IPS-20b (cell line): ENCODE data around the gene VDAC2.

Source experiments
- H3K27ac ChIP-seq: one replicate; pipeline ENCODE4 v1.5.1; 2013; ENCODE audit warnings: low read length
- H3K27me3 ChIP-seq: 2 replicates; pipeline ENCODE4 v1.6.1; 2013; ENCODE audit warnings: mild to moderate bottlenecking, low read length, inconsistent platforms; ENCODE audit not compliant: insufficient read depth
- H3K36me3 ChIP-seq: 2 replicates; pipeline ENCODE4 v1.6.1; 2013; ENCODE audit warnings: low read depth, mild to moderate bottlenecking, inconsistent platforms, low read length, moderate library complexity; ENCODE audit not compliant: insufficient read depth
- H3K4me1 ChIP-seq: 2 replicates; pipeline ENCODE4 v1.6.1; 2013; ENCODE audit warnings: mild to moderate bottlenecking, control low read depth, inconsistent platforms, low read length, moderate library complexity; ENCODE audit not compliant: insufficient read depth
- H3K4me3 ChIP-seq: 2 replicates; pipeline ENCODE4 v1.5.1; 2013; ENCODE audit warnings: mild to moderate bottlenecking, low read length, inconsistent platforms
- H3K9ac ChIP-seq: 2 replicates; pipeline ENCODE4 v1.6.1; 2013; ENCODE audit warnings: low read depth, mild to moderate bottlenecking, inconsistent platforms, low read length, moderate library complexity
- H3K9me3 ChIP-seq: 2 replicates; pipeline ENCODE4 v1.6.1; 2013; ENCODE audit warnings: mild to moderate bottlenecking, low read depth, low read length, inconsistent platforms; ENCODE audit not compliant: insufficient read depth

Gene VDAC2

GRCh38 chr10:75210282-75211006, at the start of gene VDAC2:
Gene VDAC2, plus strand, starts transcription at chr10:75210796. Its CDS starts 363 bp downstream, at chr10:75211159.
- H3K9ac ChIP-seq, result peak within 1 kb of the TSS; percentile 95
- H3K27me3 ChIP-seq, result no peaks in the 10 kb centered on the region
- H3K4me3 ChIP-seq, result peak within 1 kb of the TSS; percentile 95
- no peaks in the 10 kb centered on the region for H3K9me3 ChIP-seq
- peak within 1 kb of the TSS; percentile 90 for H3K27ac ChIP-seq
- peaks cover 8% of the 10 kb centered on the region for H3K4me1 ChIP-seq
- peaks cover 36% of the 10 kb centered on the region for H3K36me3 ChIP-seq

- Histone ChIP-seq H3K27me3 (no peaks in the 10 kb centered on the region), H3K27ac (no peak overlapping the region), H3K4me1 (no peaks in the 10 kb centered on the region), H3K4me3 (no peak overlapping the region), H3K9me3 (no peaks in the 10 kb centered on the region), H3K9ac (no peak overlapping the region), H3K36me3 (peaks cover 6% of the 10 kb centered on the region; the same call in 1 of the 2 replicates)
These were observed 44.6 kb upstream of the VDAC2 start for GRCh38 chr10:75165684-75166622.

GRCh38 chr10:75166623-75166972, 44.0 kb upstream of the VDAC2 start:
- peaks cover 6% of the 10 kb centered on the region; the same call in 1 of the 2 replicates for H3K36me3 ChIP-seq
- no peaks in the 10 kb centered on the region for H3K4me1 ChIP-seq
- H3K9me3 ChIP-seq, result no peaks in the 10 kb centered on the region
- no peaks in the 10 kb centered on the region for H3K27me3 ChIP-seq
- H3K9ac ChIP-seq, result no peak overlapping the region
- no peak overlapping the region for H3K27ac ChIP-seq
- no peak overlapping the region for H3K4me3 ChIP-seq

GRCh38 chr10:75168275-75168674, 42.3 kb upstream of the VDAC2 start:
- Histone ChIP-seq H3K27me3 (no peaks in the 10 kb centered on the region), H3K9ac (no peak overlapping the region), H3K27ac (no peak overlapping the region), H3K4me3 (no peak overlapping the region), H3K9me3 (no peaks in the 10 kb centered on the region), H3K4me1 (no peaks in the 10 kb centered on the region), H3K36me3 (peaks cover 6% of the 10 kb centered on the region; the same call in 1 of the 2 replicates)

- Histone ChIP-seq H3K9ac (no peak overlapping the region), H3K9me3 (no peaks in the 10 kb centered on the region), H3K36me3 (peaks cover 6% of the 10 kb centered on the region; the same call in 1 of the 2 replicates), H3K4me3 (no peak overlapping the region), H3K27me3 (no peaks in the 10 kb centered on the region), H3K4me1 (no peaks in the 10 kb centered on the region), H3K27ac (no peak overlapping the region)
These were observed 40.4 kb upstream of the VDAC2 start for GRCh38 chr10:75170215-75170614.

- Histone ChIP-seq H3K4me1 (no peaks in the 10 kb centered on the region), H3K4me3 (no peak overlapping the region), H3K9me3 (no peaks in the 10 kb centered on the region), H3K36me3 (peaks cover 14% of the 10 kb centered on the region; the same call in 1 of the 2 replicates), H3K27ac (no peak overlapping the region), H3K27me3 (no peaks in the 10 kb centered on the region), H3K9ac (no peak overlapping the region)
These were observed 35.5 kb upstream of the VDAC2 start for GRCh38 chr10:75175046-75175445.

GRCh38 chr10:75176046-75176445, 34.5 kb upstream of the VDAC2 start:
- H3K9ac ChIP-seq, result no peak overlapping the region
- H3K27ac ChIP-seq, result no peak overlapping the region
- no peaks in the 10 kb centered on the region for H3K4me1 ChIP-seq
- H3K36me3 ChIP-seq, result peaks cover 14% of the 10 kb centered on the region; the same call in 1 of the 2 replicates
- H3K4me3 ChIP-seq, result no peak overlapping the region
- no peaks in the 10 kb centered on the region for H3K9me3 ChIP-seq
- H3K27me3 ChIP-seq, result no peaks in the 10 kb centered on the region

GRCh38 chr10:75176736-75177135, 33.9 kb upstream of the VDAC2 start:
- H3K9ac ChIP-seq, result no peak overlapping the region
- H3K9me3 ChIP-seq, result no peaks in the 10 kb centered on the region
- H3K36me3 ChIP-seq, result peaks cover 14% of the 10 kb centered on the region; the same call in 1 of the 2 replicates
- H3K27ac ChIP-seq, result no peak overlapping the region
- no peaks in the 10 kb centered on the region for H3K27me3 ChIP-seq
- no peak overlapping the region for H3K4me3 ChIP-seq
- no peaks in the 10 kb centered on the region for H3K4me1 ChIP-seq

- no peaks in the 10 kb centered on the region for H3K4me1 ChIP-seq
- no peaks in the 10 kb centered on the region for H3K9me3 ChIP-seq
- H3K27ac ChIP-seq, result no peak overlapping the region
- no peaks in the 10 kb centered on the region for H3K27me3 ChIP-seq
- H3K4me3 ChIP-seq, result no peak overlapping the region
- no peak overlapping the region for H3K9ac ChIP-seq
- peaks cover 14% of the 10 kb centered on the region; the same call in 1 of the 2 replicates for H3K36me3 ChIP-seq
These were observed 30.9 kb upstream of the VDAC2 start for GRCh38 chr10:75179657-75180177.

GRCh38 chr10:75180592-75180991, 30.0 kb upstream of the VDAC2 start:
- Histone ChIP-seq H3K9ac (no peak overlapping the region), H3K27me3 (no peaks in the 10 kb centered on the region), H3K9me3 (no peaks in the 10 kb centered on the region), H3K27ac (no peak overlapping the region), H3K4me3 (no peak overlapping the region), H3K36me3 (peaks cover 13% of the 10 kb centered on the region; the same call in 1 of the 2 replicates), H3K4me1 (no peaks in the 10 kb centered on the region)

- no peak overlapping the region for H3K9ac ChIP-seq
- H3K27ac ChIP-seq, result no peak overlapping the region
- no peak overlapping the region for H3K4me3 ChIP-seq
- H3K9me3 ChIP-seq, result no peaks in the 10 kb centered on the region
- H3K27me3 ChIP-seq, result no peaks in the 10 kb centered on the region
- H3K36me3 ChIP-seq, result peaks cover 8% of the 10 kb centered on the region; the same call in 1 of the 2 replicates
- H3K4me1 ChIP-seq, result no peaks in the 10 kb centered on the region
These were observed 29.5 kb upstream of the VDAC2 start for GRCh38 chr10:75181073-75181472.
